ENCODE measurements around the gene SLC6A3. TPM values are rescaled to one million over a fixed set of nuclear protein-coding genes. Genes with fewer than 3 reads are reported as not detected.

SLC6A3 gene
- total RNA-seq, 1 donor from 2014 or later: not detected

- Mint-ChIP-seq H3K36me3 (ENCODE audit: low read depth) (peaks cover 30% of the 10 kb centered on the region), H3K4me3 (ENCODE audit: unreplicated experiment) (no peak overlapping the region), H3K9me3 (ENCODE audit: low read depth) (no peaks in the 10 kb centered on the region), H3K27ac (ENCODE audit: unreplicated experiment) (no peak overlapping the region), H3K4me1 (ENCODE audit: low read depth) (no peaks in the 10 kb centered on the region), H3K27me3 (ENCODE audit: low read depth) (no peaks in the 10 kb centered on the region)
- no peak for DNase-seq (ENCODE audit: low spot score)
- TF ChIP-seq CTCF (IDR thresholded peaks at IDR 0.05): no peak
Observed at GRCh38 chr5:1489754-1490153, 44.5 kb upstream of the SLC6A3 start.

GRCh38 chr5:1488882-1489680, 43.8 kb upstream of the SLC6A3 start:
- H3K4me1 Mint-ChIP-seq (ENCODE audit: low read depth): no peaks in the 10 kb centered on the region
- no peak for DNase-seq (ENCODE audit: low spot score)

GRCh38 chr5:1487079-1487764, 42.0 kb upstream of the SLC6A3 start:
- Mint-ChIP-seq H3K36me3 (ENCODE audit: low read depth) (peaks cover 28% of the 10 kb centered on the region), H3K9me3 (ENCODE audit: low read depth) (no peaks in the 10 kb centered on the region)

More at GRCh38 chr5:1488882-1489680, 43.8 kb upstream of the SLC6A3 start:
- Mint-ChIP-seq H3K27ac (ENCODE audit: unreplicated experiment) (no peak overlapping the region), H3K27me3 (ENCODE audit: low read depth) (no peaks in the 10 kb centered on the region), H3K36me3 (ENCODE audit: low read depth) (peaks cover 30% of the 10 kb centered on the region), H3K4me3 (ENCODE audit: unreplicated experiment) (no peak overlapping the region), H3K9me3 (ENCODE audit: low read depth) (no peaks in the 10 kb centered on the region)
- no peak for TF ChIP-seq CTCF (IDR thresholded peaks at IDR 0.05)

GRCh38 chr5:1486271-1486670, 41.0 kb upstream of the SLC6A3 start:
- no peak for TF ChIP-seq CTCF (IDR thresholded peaks at IDR 0.05)
- no peaks in the 10 kb centered on the region for H3K4me1 Mint-ChIP-seq (ENCODE audit: low read depth)
- DNase-seq (ENCODE audit: low spot score): no peak
- H3K27ac Mint-ChIP-seq (ENCODE audit: unreplicated experiment): no peak overlapping the region
- no peak overlapping the region for H3K4me3 Mint-ChIP-seq (ENCODE audit: unreplicated experiment)
- no peaks in the 10 kb centered on the region for H3K9me3 Mint-ChIP-seq (ENCODE audit: low read depth)
- peaks cover 21% of the 10 kb centered on the region for H3K36me3 Mint-ChIP-seq (ENCODE audit: low read depth)
- H3K27me3 Mint-ChIP-seq (ENCODE audit: low read depth): no peaks in the 10 kb centered on the region

More at GRCh38 chr5:1487079-1487764, 42.0 kb upstream of the SLC6A3 start:
- no peak overlapping the region for H3K27ac Mint-ChIP-seq (ENCODE audit: unreplicated experiment)
- no peak for TF ChIP-seq CTCF (IDR thresholded peaks at IDR 0.05)
- DNase-seq (ENCODE audit: low spot score): no peak
- no peaks in the 10 kb centered on the region for H3K4me1 Mint-ChIP-seq (ENCODE audit: low read depth)
- H3K4me3 Mint-ChIP-seq (ENCODE audit: unreplicated experiment): no peak overlapping the region
- H3K27me3 Mint-ChIP-seq (ENCODE audit: low read depth): no peaks in the 10 kb centered on the region

GRCh38 chr5:1485579-1486118, 40.4 kb upstream of the SLC6A3 start:
- no peaks in the 10 kb centered on the region for H3K4me1 Mint-ChIP-seq (ENCODE audit: low read depth)
- TF ChIP-seq CTCF (IDR thresholded peaks at IDR 0.05): no peak
- H3K27ac Mint-ChIP-seq (ENCODE audit: unreplicated experiment): no peak overlapping the region
- H3K4me3 Mint-ChIP-seq (ENCODE audit: unreplicated experiment): no peak overlapping the region
- H3K9me3 Mint-ChIP-seq (ENCODE audit: low read depth): no peaks in the 10 kb centered on the region
- DNase-seq (ENCODE audit: low spot score): no peak
- no peaks in the 10 kb centered on the region for H3K27me3 Mint-ChIP-seq (ENCODE audit: low read depth)
- peaks cover 17% of the 10 kb centered on the region for H3K36me3 Mint-ChIP-seq (ENCODE audit: low read depth)

All from chondrocyte (in vitro differentiated cells).